Left colon (tissue), 2 donors: Measurements from ENCODE around the gene NOL3. TPM values are rescaled to one million over a fixed set of nuclear protein-coding genes. Genes with fewer than 3 reads are reported as not detected.

Experiments used
- ATAC-seq: fragments of 200-7000 bp; cut with Tn5 transposase; one replicate; pipeline ENCODE4 v1.9.1; 2020; ENCODE audit warnings: mild to moderate bottlenecking, moderate library complexity
- DNase-seq, 2 donors: peaks; one replicate each; pipeline ENCODE4 v3.0.0-alpha.2; 2020
- intact Hi-C, 2 donors: fragments of 100-400 bp; cut with DNase I in 1 of 2; cut with micrococcal nuclease in 1 of 2; formaldehyde crosslinking; loops; one replicate each; pipeline versions ENCODE4 v1.11.2 to v1.14.0; 2022; cut with DNase I, micrococcal nuclease
- microRNA-seq, 2 donors: library from miRNA; unstranded; fragments of <30 nt; microRNA quantifications; one replicate each; pipeline versions ENCODE4 v1.1.0 to v1.2.0, GENCODE V29; 2020
- total RNA-seq, 2 donors: library from RNA; stranded (reverse); fragmentation: NEBNext Ultra II Directional; extraction: Animal tissue kit (Norgen Biotek cat#: 25700); gene quantifications; one replicate each; pipeline ENCODE4 v1.2.1, GENCODE V29; 2021
- donor health status: DM: no; HTN: no; CAD: no.
- donor health status: DM: yes; HTN: yes; CAD: no.

The NOL3 gene
- total RNA-seq, 2 donors from 2014 or later, result 23.1 to 30.2 TPM

DNA sequence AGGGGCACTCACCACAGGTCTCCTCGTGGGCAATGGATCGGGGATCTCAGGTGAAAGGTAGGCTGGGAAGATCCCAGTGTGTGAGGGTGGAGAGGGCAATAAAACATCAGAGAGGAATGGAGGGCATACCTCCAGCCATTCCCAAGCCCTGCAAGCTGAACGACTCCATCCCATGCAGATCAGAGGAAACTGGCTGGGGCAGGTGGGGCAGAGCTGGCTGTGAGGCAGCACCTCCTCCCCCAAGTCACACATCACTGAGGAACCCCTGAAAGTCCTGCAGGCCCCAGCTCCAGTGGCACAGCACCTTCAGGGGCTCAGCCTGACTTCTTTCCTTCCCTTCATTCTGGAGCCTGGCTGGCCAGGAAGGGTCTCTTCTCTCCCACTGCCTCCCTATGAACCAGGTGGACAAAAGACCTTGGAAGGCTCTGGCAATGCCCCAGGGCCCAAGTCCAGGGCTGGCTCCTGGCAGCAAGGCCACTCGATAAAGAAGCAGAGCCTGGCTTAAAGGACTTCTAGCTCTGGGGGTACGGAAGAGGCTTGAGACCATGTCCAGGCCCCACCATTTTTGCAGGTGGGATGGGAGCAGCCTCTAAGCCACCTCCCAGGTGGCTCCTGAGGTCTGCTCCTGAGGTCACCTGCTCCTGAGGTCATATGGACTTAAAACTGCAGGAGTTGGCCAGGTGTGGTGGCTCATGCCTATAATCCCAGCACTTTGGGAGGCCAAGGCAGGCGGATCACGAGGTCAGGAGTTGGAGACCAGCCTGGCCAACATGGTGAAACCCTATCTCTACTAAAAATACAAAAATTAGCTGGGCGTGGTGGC lies 43.1 kb downstream of the NOL3 start:
- no peak for ATAC-seq
- no peak for DNase-seq
- intact Hi-C loops, result no loop called here

DNA sequence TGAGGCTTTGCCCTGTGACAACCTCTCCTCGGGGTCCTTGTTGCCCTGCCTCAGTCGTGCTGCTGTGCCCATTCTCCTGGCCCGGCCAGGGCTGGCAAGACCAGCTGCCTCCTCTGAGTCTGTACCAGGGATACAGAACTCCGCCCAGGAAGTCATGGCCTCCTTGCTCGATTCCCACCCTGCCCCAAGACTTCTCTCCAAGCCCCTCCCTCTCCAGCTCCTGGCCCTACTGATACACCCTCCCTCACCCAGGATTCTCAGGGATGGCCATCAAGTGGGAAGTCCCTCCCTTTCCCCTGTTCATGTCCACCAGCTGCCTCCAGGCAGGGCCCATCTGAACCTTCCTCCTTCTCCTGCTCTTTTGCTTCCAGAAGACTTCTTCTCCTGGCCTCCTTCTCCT lies 45.4 kb downstream of the NOL3 start:
- DNase-seq (no peak), ATAC-seq (no peak)
- intact Hi-C loops, result no loop called here

DNA sequence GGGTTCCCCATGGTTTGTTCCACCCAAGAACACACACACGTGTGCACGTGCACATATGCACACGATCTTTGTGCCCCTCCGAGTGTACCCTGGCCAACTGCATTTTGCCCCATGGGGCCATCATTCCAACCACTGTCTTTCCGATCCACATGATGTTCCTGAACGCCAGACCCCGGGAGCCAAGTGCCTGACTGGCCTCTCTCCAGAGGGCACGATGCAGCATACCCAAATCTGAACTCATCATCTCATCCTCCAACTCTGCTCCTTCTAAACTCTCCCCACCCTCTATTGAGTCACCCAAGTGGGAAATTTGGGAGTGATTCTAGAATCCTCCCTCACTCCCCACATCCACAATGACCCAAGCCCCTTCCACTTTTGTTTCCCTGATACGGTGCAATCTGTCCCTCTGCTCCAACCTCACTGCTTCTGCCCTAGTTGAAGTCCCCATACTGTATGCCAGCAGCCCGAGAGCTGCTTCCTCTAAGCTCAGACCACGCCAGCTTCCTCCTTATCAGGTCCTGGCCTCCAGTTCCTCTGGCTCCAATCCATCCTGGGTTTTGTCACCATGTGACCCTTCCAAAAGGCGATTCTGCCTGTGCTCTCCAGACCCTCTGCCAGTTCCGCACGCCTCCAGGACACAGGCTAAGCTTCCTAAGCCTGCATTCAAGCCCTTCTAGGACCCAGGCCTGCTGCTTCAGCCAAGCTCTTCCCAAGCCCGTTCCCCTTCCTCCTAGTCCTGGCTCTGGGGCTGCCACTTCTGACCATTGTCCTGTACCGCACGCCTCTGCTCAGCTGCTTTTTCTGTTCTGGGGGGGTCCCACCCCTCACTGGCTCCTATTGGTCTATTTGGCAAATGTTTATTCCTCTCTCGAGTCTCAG lies 46.5 kb downstream of the NOL3 start:
- ATAC-seq (no peak), DNase-seq (no peak)
- intact Hi-C loops, result no loop called here

DNA sequence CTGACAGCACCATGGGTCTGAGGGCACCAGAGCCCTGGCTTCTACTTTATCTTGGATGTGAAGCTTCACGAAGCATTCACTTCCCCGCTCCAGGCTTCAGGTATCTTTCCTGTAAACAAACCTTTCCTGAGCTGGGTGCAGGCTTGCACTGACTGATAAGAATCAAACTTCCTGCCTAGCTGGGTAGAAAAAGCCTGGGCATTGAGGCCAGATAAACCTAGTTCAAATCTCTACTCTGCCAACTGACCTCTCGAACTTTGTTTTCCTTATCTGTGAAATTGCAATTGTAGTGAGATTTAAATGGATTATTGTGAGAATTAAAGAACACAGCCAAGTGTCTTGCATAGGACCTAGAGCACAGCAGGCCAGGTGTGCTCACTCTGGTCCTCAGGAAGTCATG lies 53.7 kb downstream of the NOL3 start:
- intact Hi-C loops, result no loop called here
- ATAC-seq (no peak), DNase-seq (no peak)

Small RNA genes within 50 kb of the gene (microRNA-seq; reads per million reads assigned to microRNA genes)
- gene MIR328, result 53.9 to 193 reads per million in 2 donors

Other genes with a start within 250 kb of the NOL3 start
- 1 to 10 TPM; 3.9 to 4.4 TPM for gene RRAD, start 245.0 kb upstream of the NOL3 start, total RNA-seq
- gene CIAO2B, start 236.1 kb upstream of the NOL3 start, total RNA-seq, result 100 to 1,000 TPM in 1 of 2 donors, 10 to 100 TPM in 1; 82.7 to 109 TPM
- gene CES2, start 235.0 kb upstream of the NOL3 start, total RNA-seq, result 100 to 1,000 TPM; 566 to 624 TPM
- gene CES3, start 209.3 kb upstream of the NOL3 start, total RNA-seq, result 100 to 1,000 TPM; 201 to 203 TPM
- 10 to 100 TPM in 1 of 2 donors, 1 to 10 TPM in 1; 6.6 to 12.1 TPM for gene CES4A, start 181.9 kb upstream of the NOL3 start, total RNA-seq
- 10 to 100 TPM; 25.8 to 27.0 TPM for gene CBFB, start 141.4 kb upstream of the NOL3 start, total RNA-seq
- 10 to 100 TPM; 11.3 to 13.9 TPM for gene PHAF1, start 60.6 kb upstream of the NOL3 start, total RNA-seq
- 1 to 10 TPM; 2.9 to 4.3 TPM for gene B3GNT9, start 19.5 kb upstream of the NOL3 start, total RNA-seq
- gene TRADD, start 10.6 kb upstream of the NOL3 start, total RNA-seq, result 10 to 100 TPM; 25.5 to 27.4 TPM
- 10 to 100 TPM; 20.2 to 23.0 TPM for gene FBXL8, start 10.6 kb upstream of the NOL3 start, total RNA-seq
- gene HSF4, start 5.8 kb upstream of the NOL3 start, total RNA-seq, result 10 to 100 TPM; 36.5 to 39.2 TPM
- gene MATCAP1, start 13.4 kb downstream of the NOL3 start, total RNA-seq, result 10 to 100 TPM; 21.9 to 30.8 TPM
- gene EXOC3L1, start 19.6 kb downstream of the NOL3 start, total RNA-seq, result 1 to 10 TPM; 2.3 to 5.9 TPM
- gene E2F4, start 21.6 kb downstream of the NOL3 start, total RNA-seq, result 10 to 100 TPM; 59.1 to 81.4 TPM
- gene ELMO3, start 28.6 kb downstream of the NOL3 start, total RNA-seq, result 10 to 100 TPM; 58.1 to 60.5 TPM
- gene TMEM208, start 56.6 kb downstream of the NOL3 start, total RNA-seq, result 10 to 100 TPM; 40.7 to 42.0 TPM
- gene FHOD1, start 76.9 kb downstream of the NOL3 start, total RNA-seq, result 10 to 100 TPM; 29.7 to 42.7 TPM
- 1 to 10 TPM in 1 of 2 donors, under 1 TPM in 1; 0.61 to 1.3 TPM for gene SLC9A5, start 78.4 kb downstream of the NOL3 start, total RNA-seq
- gene PLEKHG4, start 109.0 kb downstream of the NOL3 start, total RNA-seq, result 10 to 100 TPM in 1 of 2 donors, 1 to 10 TPM in 1; 7.7 to 11.9 TPM
- gene KCTD19, start 156.2 kb downstream of the NOL3 start, total RNA-seq, result under 1 TPM in 1 of 2 donors, not detected in 1; 0.06 TPM
- under 1 TPM; 0.34 to 0.40 TPM for gene LRRC36, start 156.3 kb downstream of the NOL3 start, total RNA-seq
- gene TPPP3, start 223.0 kb downstream of the NOL3 start, total RNA-seq, result 1 to 10 TPM; 4.1 to 8.3 TPM
- gene ZDHHC1, start 245.9 kb downstream of the NOL3 start, total RNA-seq, result 10 to 100 TPM; 10.7 to 12.5 TPM